ENCODE data around the gene ITCH.
"Not testable (repeated sequence)": the region's sequence is repeated elsewhere in the genome, so short reads cannot be mapped to it uniquely, and the experiment has no call there.

Gene ITCH
- long read RNA-seq, donor 1, full-length matches to known transcripts = 1 of 14 reads
- long read RNA-seq, donor 1, partial matches to known transcripts = 13 of 14 reads
- long read RNA-seq, donor 1, other reads (novel, unspliced or antisense) = 0 of 14 reads
- long read RNA-seq, donor 2 = 0 reads
- long read RNA-seq, donor 3 = 0 reads
- long read RNA-seq, donor 4, partial matches to known transcripts = 6 of 6 reads
- long read RNA-seq, donor 4, other reads (novel, unspliced or antisense) = 0 of 6 reads
- long read RNA-seq, donor 5, full-length matches to known transcripts = 1 of 1 reads
- long read RNA-seq, donor 5, partial matches to known transcripts = 0 of 1 reads
- long read RNA-seq, donor 5, other reads (novel, unspliced or antisense) = 0 of 1 reads
- long read RNA-seq, donor 6, partial matches to known transcripts = 13 of 13 reads
- long read RNA-seq, donor 6, other reads (novel, unspliced or antisense) = 0 of 13 reads
- long read RNA-seq, donor 7, full-length matches to known transcripts = 1 of 11 reads
- long read RNA-seq, donor 7, partial matches to known transcripts = 10 of 11 reads
- long read RNA-seq, donor 7, other reads (novel, unspliced or antisense) = 0 of 11 reads
- long read RNA-seq, donor 8, full-length matches to known transcripts = 1 of 7 reads
- long read RNA-seq, donor 8, partial matches to known transcripts = 6 of 7 reads
- long read RNA-seq, donor 8, other reads (novel, unspliced or antisense) = 0 of 7 reads

DNA sequence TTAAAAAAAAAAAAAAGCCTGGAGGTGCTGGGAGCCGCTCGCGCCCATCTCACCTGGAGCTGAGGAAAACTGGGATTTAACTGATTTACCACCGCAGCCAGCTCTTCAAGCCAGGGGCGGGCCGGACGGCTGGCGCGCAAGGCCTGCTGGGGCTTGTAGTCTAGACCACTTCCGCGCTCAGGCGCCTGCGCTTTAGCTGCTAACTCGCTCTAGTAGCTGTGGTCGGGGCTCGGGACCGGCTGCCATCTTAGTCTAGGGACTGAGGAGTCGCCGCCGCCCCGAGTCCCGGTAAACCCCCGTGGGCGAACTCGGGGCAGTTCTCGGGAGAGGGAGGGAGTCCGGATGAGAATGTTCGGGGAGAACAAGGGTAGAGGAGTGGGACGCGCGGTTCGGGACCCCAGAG, at the start of gene ITCH:
TSS of gene ITCH (plus strand) at position 212 of the 403 bp plus-strand sequence. CDS start 30,539 bp downstream, outside the sequence.
- DNase-seq = no peak

DNA sequence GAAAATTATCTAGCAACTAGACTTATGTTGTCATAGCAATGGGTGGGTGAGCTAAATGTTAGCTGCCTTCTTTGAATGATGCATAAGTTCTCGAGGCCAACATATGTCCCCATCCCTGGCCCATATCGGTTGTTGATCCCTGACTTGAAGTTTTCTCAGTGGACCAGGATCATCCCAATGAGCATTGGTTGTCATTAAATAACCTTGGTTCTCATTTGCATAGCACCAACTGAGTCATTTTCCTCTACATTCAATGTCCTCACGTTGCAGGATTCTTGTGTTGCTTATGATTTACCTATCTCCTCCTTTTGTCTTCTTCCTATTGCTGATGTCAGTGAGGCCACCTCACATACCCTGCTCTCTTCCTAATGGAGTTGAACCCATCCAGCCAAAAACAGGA, 47.8 kb upstream of the ITCH start:
- DNase-seq = no peak

DNA sequence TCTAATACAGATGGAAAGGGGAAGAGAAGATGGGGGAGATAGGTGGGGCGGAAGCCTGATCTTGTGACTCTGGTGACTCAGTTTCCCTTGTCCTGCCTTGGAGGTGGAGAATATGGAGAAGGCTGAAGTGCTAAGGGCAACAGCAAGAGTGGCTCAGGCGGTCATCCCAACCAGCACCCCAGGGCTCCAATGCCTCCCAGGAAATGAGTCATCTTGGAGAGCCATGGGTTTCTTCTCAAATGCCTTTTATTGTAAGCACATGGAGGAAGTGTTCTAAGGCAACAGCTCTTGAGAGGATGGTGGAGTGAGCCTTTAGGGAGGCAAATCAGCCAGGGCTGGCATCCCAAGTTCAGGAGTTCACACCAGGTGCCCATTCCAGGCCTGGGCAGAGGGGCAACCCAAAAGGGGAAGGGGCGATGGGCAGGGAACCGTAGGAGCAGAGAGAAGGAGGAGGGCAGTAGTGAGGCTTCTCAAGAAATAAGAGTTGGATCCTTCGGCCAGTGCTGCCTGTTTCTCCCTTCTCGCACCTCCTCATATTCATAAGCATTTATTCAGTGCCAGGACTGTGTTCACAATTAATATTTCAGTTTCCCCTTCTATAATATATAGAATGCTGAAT, 46.8 kb upstream of the ITCH start:
- no peak for DNase-seq

DNA sequence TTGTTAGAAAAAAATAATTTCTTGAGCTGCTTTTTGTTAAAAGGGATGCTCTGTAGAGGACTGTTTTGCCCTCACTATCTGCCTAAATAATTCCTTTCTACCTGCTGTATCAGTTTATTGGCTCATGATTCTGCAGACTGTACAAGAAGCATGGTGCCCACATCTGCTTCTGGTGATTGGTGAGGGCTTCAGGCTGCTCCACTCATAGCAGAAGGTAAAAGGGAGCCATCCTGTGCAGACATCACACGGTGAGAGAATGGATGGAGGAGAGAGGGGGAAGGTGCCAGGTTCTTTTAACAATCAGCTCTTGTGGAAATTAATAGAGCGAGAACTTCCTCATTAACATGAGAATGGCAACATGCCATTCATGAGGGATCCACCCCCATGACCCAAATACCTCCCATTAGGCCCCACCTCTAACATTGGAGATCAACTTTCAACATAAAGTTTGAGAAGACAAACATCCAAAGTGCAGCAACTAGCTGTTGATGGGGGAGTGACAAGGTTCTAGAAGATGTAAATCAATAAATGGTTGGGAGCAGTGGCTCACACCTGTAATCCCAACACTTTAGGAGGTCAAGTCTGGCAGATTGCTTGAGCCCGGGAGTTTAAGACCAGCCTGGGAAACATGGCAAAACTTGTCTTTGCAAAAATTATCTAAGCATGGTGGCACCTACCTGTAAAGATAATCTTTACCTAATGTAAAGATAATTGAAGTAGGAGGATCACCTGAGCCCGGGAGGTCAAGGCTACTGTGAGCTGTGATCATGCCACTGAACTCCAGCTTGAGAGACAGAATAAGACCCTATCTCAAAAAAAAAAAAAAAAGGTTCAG, 44.2 kb upstream of the ITCH start:
- no peak for DNase-seq

DNA sequence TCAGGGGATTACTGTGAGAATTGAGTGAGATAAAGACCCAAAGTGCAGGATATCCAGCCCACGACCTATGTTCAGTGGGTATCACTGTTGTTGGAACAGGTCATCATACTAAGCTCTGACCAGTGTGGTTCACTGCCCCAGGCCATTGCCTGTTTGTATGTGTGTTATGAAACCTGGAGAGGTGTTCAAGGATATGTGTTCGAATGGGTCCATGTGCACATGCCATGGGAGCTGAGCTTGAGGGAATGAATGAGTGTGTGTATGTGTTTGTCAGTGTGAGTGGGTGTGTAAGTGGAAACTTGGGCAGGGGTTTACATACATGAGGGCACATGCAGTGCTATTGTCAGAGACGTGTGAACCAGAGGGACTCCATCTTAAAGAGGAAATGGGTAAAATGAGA, 42.2 kb upstream of the ITCH start:
- no peak for DNase-seq

DNA sequence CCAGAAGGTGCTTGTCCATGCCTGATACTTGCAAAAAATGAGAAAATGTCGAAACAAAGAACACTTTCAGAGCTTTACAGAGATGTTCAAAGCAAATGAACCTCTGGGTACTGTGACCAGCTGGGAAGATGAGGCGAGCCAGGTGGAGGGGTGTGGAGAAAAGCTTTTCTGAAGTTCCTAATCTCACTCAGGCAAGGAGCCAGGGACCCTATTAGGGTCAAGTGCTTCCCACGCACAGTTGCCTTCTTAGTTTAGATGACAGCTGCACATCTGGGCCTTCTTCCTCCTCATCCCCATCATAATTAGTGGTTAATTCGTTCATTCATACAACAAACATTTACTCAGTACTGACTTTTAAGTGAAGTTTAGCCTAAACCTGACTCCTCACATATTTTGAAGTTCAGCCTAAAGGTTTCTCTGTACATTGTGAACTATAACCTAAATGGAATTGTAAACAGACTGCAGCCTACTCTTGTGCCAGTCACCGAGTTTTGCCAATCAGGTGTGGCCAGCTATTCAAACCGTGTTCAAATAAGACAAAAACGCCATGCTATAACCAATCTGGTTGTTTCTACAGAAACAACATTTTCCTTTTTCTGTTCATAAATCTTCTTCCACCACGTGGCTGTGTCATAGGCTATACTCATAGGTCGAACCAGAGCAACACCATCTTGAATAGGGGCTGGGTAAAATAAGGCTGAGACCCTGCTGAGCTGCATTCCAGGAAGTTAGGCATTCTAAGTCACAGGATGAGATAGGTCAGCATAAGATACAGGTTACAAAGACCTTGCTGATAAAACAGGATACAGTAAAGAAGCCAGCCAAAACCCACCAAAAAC, 40.6 kb upstream of the ITCH start:
- no peak for DNase-seq

DNA sequence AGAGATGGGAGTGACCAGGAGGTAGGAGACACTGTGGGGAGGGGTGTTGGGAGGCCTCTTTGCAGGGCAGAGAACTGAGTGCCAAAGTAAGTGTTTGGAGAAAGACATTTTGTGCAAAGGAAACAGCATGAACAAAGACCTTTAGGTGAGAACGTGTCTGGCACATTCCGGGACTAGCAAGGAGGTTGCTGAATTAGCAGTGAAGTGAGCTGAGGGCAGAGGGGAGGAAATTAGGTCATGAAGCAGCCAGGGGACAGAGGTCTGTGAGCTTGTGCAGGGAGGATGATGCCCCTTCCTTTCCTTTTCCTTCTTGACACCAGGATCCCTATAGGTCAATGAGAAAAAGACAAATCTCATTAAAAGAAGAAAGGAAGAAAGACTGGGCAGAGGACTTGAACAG, 38.5 kb upstream of the ITCH start:
- DNase-seq = no peak

DNA sequence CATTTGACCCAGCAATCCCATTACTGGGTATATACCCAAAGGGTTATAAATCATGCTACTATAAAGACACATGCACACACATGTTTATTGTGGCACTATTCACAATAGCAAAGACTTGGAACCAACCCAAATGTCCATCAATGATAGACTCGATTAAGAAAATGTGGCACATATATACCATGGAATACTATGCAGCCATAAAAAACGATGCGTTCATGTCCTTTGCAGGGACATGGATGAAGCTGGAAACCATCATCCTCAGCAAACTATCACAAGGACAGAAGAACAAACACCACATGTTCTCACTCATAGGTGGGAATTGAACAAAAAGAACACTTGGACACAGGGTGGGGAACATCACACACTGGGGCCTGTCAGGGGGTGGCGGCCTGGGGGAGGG, 34.9 kb upstream of the ITCH start:
- DNase-seq = not testable (repeated sequence)

DNA sequence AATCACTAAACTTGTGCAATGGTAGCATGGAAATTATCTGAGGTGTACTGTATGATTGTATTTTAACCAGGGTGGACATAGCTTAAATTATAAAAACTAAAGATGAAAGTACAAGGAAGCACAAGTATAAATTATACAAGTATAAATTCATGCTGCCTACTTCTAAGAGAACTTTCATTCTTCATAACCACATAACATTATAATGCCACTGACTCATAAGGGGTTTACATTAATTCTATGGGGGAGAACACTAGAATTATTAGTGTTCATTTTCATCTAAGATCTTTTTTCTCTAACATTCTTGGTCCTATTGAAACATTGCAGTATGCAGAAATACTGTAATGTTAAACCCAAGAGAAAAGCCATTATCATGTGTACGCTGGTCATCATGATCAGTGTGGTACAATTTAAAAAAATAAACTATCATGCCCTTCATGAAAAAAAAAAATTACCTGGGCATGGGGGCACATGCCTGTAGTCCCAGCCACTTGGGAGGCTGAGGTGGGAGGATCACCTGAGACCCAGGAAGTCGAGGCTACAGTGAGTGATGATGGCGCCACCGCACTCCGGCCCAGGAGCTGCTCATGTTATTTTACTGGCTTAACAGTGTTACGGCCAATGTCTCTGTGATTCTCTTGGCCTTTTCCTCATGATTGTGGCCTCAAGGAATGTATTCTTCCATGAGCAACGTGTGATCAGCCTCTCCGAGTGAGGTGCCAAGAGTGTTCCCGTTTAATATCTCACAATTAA, 34.0 kb upstream of the ITCH start:
- no peak for DNase-seq

DNA sequence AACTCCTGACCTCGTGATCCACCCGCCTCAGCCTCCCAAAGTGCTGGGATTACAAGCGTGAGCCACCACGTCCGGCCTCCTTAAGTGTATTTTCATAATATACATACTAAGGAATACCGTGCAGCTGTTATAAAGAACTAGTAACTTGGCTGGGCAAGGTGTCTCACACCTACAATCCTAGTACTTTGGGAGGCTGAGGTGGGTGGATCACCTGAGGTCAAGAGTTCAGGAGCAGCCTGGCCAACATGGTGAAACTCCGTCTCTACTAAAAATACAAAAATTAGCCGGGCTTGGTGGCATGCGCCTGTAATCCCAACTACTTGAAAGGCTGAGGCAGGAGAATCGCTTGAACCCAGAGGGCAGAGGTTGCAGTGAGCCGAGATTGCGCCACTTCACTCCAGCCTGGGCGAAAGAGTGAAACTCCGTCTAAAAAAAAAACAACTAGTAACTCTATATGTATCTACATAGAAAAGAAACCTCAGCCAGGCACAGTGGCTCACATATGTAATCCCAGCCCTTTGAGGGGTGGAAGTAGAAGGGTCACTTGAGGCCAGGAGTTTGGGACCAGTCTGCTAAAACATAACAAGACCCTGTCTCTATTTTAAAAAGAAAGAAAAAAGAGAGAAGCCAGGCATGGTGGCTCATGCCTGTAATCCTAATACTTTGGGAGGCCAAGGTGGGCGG, 32.1 kb upstream of the ITCH start:
- DNase-seq = not testable (repeated sequence)

DNA sequence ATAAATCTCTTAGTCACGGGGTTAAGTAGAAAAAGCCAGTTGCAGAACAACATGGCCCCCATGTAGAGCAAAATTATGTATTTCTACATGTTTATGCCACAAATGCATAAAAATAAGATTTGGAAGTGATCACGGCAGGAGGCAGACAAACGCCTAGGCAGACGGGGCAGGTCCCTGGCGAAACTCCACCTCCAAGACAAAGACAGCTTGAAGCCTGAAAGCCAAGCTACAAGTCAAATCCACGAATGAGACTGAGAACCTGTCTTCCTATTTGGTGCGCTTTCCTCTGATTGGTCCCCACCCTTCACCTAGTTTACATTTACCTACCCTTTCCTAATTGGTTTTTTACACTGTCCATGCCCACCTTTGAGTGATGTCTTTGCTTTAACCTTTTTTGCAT, 31.2 kb upstream of the ITCH start:
- no peak for DNase-seq

DNA sequence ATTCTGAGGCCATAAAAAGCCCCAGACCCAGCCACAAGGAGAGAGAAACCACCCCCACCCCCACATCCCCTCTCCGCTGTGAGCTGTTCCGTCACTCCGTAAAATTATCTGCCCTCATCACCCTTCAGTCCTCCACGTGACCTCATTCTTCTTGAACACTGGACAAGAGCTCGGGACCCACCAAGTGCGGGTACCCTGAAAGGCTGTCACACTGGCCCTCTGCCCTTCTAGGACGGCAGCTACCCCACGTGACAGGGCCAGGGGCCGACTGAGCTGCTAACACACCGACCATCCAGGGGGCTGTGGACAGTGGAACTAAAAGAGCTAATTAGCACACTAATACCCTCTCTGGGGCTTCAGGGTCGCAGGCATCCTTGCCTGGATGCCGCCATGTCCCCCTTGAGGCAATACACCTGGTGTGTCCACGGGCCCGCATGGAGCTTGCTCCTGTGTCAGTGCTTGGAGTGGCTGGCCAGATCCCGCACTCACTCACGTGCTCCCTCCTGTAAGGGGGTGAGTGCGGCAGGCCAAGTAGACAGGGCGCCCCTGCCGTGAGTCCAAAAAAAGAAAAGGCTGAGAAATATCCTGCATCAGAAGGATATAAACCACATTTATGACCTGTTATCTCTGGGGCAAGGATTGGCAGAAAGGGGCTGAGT, 30.7 kb upstream of the ITCH start:
- no peak for DNase-seq

DNA sequence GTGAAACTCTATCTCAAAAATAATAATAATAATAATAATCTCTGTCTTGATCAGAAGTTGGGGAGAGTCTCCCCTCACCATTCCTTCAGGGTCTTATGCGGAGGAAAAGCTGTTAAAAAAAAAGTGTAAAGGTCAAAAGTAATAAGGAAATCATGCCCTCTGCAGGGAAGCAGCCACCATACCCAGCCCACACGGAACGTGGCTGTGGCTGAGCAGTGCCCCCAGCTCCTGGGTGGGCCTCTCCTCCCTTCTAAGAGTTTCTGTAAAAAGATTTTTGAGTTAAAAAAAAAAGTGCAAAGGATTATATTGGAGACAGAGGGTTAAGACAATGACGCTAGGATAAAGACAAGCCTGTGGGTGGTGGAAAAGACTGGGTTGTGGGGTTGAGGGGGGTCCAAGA, 29.3 kb upstream of the ITCH start:
- DNase-seq = no peak

DNA sequence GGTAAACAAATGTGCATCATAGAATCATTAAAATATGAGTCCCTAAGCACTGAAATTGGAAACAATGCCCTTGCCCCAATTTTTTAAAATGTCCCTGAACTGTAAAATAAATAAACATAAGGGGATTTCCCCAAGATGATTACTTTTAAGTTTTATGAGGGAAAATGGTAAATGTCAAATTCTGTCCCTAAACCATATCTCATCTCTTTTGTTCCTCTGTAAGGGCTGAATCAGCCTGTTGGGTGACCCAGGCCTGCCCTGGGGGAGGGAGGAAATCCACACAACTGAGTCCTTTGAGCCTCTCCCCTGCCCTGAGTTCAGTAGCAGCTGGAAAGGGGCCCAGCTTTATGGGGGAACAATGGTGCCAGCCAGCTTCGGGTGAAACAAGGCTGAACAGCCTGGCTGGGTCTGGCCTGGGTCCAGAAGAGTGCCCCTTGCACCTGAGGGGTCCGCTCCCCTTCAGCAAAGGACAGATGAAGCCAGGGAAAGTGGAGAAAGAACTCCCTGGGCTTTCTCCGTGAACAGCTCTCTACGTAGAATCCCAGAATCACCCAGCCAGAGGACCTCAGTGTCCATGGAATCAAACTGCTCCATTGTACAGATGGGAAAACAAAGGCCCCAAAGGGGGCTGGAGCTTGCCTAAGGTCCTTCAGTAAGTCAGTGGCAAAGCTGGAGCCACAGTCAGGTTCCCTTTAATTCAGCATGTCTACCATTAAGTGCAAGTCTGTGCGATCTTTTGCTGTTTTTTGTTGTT, 28.2 kb upstream of the ITCH start:
- DNase-seq = no peak

DNA sequence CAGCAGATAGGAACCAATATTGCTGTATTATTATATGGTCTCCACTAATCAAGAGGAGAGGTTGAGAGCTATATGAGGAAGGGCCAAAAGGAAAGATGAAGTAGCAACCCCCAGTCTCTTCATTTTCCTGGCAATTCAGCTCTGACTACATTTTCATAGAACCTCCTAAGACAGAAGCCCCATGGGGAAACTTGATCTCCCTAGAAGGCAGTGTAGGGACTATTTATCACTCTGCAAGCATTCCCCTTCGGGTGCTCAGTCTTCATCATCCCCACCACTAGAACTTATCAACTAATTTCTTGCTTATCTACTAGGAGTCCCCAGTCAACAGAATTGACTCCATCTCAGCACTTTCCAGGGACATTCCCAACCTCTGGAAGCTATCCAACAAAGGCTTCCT, 25.5 kb upstream of the ITCH start:
- no peak for DNase-seq

DNA sequence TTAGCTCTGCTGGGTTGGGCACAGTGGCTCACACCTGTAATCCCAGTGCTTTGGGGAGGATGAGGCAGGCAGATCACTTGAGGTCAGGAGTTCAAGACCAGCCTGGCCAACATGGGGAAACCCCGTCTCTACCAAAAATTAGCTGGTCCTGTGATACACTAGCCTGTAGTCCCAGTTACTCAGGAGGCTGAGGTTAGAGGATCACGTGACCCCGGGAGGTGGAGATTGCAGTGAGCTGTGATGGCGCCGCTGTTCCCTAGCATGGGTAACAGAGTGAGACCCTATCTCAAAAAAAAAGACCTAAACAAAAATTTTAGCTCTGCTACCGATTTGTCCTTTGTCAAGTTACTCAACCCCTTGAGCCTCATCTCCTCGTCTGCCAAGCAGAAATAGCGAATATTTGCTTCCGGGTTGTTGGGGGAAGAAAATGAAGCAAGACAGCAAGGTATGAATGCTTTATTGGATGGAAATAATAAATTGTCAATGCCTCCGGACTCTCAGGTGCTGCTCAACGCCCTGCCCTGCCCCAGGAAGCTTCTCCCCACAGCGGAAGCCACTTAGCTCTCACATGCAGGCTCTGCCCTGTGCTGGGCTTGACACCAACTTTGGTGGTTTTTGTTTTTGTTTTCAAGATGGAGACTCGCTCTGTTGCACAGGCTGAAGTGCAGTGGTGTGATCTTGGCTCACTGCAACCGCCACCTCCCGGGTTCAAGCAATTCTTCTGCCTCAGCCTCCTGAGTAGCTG, 24.9 kb upstream of the ITCH start:
- no peak for DNase-seq

DNA sequence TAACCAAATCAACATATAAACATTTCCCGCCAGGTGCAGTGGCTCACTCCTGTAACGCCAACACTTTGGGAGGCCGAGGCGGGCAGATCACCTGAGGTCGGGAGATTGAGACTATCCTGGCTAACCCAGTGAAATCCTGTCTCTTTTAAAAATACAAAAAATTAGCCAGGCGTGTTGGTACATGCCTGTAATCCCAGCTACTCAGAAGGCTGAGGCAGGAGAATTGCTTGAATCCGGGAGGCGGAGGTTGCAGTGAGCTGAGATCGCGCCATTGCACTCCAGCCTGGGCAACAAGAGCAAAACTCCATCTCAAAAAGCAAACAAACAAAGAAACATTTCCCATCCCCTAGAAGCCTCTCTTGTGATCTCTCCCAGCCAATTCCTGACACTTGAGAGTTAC, 22.3 kb upstream of the ITCH start:
- not testable (repeated sequence) for DNase-seq

DNA sequence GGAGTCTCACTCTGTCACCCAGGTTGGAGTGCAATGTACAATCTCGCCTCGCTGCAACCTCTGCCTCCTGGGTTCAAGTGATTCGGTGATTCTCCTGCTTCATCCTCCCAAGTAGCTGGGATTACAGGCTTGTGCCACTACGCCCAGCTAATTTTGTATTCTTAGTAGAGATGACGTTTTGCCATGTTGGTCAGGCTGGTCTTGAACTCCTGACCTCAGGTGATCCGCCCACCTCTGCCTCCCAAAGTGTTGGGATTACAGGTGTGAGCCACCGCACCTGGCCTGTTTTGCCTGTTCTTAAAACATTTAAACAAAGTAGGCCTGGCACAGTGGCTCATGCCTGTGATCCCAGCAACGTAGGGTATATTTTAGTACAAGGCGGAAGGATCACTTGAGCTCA, 21.9 kb upstream of the ITCH start:
- not testable (repeated sequence) for DNase-seq

Data from right kidney (tissue), 9 donors.